NCI-H82 (cell line): Measurements from ENCODE around the gene TMEM129.
"Not testable (repeated sequence)": the region's sequence is repeated elsewhere in the genome, so short reads cannot be mapped to it uniquely, and the experiment has no call there.

Source experiments
- DNase-seq: peaks from one replicate; lab custom pipeline; 2025; lab: John Stamatoyannopoulos, UW

TMEM129 gene

GRCh38 chr4:1695913-1696312 is 25.2 kb downstream of the TMEM129 start:
- no peak for DNase-seq

GRCh38 chr4:1693131-1693896 is 27.8 kb downstream of the TMEM129 start:
- DNase-seq, result peak; percentile 81

- DNase-seq, result no peak
These were observed 29.3 kb downstream of the TMEM129 start for GRCh38 chr4:1691737-1692373.

GRCh38 chr4:1690698-1691097 is 30.4 kb downstream of the TMEM129 start:
- DNase-seq, result no peak

GRCh38 chr4:1686440-1687036 is 34.6 kb downstream of the TMEM129 start:
- no peak for DNase-seq

- peak; percentile 83 for DNase-seq
These were observed 35.6 kb downstream of the TMEM129 start for GRCh38 chr4:1685235-1686150.

GRCh38 chr4:1684506-1685234 is 36.5 kb downstream of the TMEM129 start:
- DNase-seq, result no peak

GRCh38 chr4:1683736-1684505 is 37.2 kb downstream of the TMEM129 start, which contains the start of gene FAM53A:
Gene FAM53A, minus strand, starts transcription at chr4:1684313. Its CDS starts 15,572 bp downstream, at chr4:1668741.
- DNase-seq, result peak; percentile 88

- DNase-seq, result no peak
These were observed 37.8 kb downstream of the TMEM129 start for GRCh38 chr4:1683261-1683735.

- DNase-seq, result no peak
These were observed 38.3 kb downstream of the TMEM129 start for GRCh38 chr4:1682860-1683259.

- no peak for DNase-seq
These were observed 42.9 kb downstream of the TMEM129 start for GRCh38 chr4:1678244-1678643.

- no peak for DNase-seq
These were observed 44.3 kb downstream of the TMEM129 start for GRCh38 chr4:1676605-1677525.

GRCh38 chr4:1675802-1676137 is 45.4 kb downstream of the TMEM129 start:
- no peak for DNase-seq

- no peak for DNase-seq
These were observed 45.9 kb downstream of the TMEM129 start for GRCh38 chr4:1675136-1675801.

GRCh38 chr4:1674682-1675081 is 46.4 kb downstream of the TMEM129 start:
- no peak for DNase-seq

- no peak for DNase-seq
These were observed 47.5 kb downstream of the TMEM129 start for GRCh38 chr4:1673671-1674070.

- DNase-seq, result not testable (repeated sequence)
These were observed 50.1 kb downstream of the TMEM129 start for GRCh38 chr4:1671011-1671410.

GRCh38 chr4:1670279-1670678 is 50.8 kb downstream of the TMEM129 start:
- DNase-seq, result no peak

GRCh38 chr4:1669850-1670249 is 51.3 kb downstream of the TMEM129 start:
- DNase-seq, result no peak
